HG02642 (cell line): ENCODE data around the gene POLH.
"Not testable (repeated sequence)": the region's sequence is repeated elsewhere in the genome, so short reads cannot be mapped to it uniquely, and the experiment has no call there.

Experiments
- ATAC-seq: cut with Tn5 transposase; IDR thresholded peaks from one replicate; pipeline ENCODE4 v1.9.1; 2021; ENCODE audit warnings: mild to moderate bottlenecking; ENCODE audit not compliant: unreplicated experiment, poor library complexity

The POLH gene

DNA sequence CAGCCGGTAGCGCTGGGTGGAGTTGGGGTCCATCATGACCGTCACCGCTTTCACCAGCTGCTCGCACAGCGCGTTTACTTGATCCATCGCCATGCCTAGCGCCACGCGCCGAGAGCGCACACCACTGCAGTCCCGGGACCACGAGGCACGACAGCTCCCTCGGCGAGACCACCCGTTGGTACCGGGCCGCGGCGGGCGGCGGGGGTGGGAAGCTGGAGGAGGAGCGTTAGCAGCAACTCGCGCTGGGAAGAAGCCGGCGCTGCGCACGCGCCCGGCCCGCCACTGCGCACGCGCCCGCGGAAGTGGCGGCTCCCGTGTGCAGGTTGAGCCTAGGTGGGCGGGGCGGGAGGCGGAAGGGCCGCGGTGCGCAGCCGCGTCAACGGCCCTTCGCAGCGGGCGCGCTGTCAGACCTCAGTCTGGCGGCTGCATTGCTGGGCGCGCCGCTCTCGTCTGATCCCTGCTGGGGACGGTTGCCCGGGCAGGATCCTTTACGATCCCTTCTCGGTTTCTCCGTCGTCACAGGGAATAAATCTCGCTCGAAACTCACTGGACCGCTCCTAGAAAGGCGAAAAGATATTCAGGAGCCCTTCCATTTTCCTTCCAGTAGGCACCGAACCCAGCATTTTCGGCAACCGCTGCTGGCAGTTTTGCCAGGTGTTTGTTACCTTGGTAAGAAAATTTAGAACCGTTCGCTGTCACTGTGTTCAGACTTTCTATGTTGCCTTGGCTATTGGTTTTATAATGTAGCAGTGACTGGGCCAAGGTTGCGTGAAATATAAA lies at the start of gene POLH, which contains the start of gene XPO5:
Gene POLH, plus strand, starts transcription at position 414 of the 780 bp plus-strand sequence. CDS start 6,135 bp downstream, outside the sequence.
Gene XPO5, minus strand, starts transcription at position 267 of the 780 bp plus-strand sequence. Its CDS starts 174 bp downstream, at position 93.
- ATAC-seq, result peak; percentile 88

DNA sequence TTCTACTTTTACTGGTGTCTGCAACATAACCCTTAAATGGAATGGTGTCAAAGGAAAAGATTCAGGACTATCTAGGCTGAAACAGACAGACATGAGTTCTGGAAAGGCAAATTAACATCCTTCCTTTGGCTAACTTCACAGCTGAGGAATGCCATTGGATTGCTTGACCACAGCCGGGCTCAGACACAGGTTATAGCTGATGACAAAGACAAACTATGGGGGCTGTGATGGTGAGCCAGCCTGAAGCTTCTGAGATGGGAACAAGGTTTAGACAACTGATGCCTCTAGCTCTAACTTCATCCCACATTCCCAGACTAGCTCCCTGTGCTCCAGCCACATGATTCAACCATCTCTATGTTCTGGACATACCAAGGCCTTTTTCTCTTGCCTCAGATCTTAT lies 43.8 kb upstream of the POLH start:
- ATAC-seq, result no peak

DNA sequence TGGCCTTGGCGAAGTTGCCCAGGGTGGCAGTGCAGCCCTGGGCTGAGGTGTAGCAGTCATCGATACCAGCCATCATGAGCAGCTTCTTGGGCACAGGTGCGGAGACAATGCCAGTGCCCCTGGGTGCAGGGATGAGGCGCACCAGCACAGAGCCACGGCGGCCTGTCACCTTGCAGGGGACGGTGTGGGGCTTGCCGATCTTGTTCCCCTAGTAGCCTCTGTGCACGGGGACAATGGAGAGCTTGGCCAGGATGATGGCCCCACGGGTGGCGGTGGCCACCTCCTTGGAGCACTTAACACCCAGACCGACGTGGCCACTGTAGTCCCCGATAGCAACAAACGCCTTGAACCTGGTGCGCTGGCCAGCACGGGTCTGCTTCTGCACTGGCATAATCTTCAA lies 37.0 kb upstream of the POLH start:
- ATAC-seq, result not testable (repeated sequence)

DNA sequence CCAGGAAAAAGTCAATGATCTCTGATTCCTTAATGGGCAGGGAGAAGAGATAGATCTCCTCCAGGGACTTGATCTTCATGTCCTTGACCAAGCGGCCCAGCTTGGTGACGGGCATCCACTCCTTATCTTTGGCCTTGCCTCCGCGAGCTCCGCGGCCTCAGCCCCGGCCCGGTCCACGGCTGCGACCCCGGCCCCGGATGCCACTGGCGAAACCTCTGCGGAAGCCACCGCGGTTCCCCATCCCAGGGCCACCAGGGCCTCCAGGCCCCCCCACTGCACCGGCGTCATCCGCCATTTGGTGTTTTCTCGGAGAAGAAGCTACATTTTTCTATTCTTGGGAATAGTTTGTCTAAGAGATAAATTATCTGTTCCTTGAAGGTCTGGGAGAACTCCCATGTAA lies 36.6 kb upstream of the POLH start:
- ATAC-seq, result not testable (repeated sequence)

DNA sequence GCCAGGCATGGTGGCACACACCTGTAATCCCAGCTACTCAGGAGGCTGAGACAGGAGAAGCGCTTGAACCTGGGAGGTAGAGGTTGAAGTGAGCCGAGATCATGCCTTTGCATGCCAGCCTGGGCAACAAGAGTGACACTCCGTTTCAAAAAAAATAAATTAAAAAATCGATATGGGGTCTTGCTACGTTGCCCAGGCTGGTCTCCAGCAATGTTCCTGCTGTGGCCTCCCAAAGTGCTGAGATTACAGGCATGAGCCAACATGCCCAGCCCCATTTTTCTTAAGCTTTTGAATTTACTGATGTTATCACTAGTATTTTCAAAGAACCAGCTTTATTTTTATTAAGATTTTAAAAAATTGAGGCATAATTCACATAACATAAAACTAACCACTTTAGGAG lies 35.5 kb upstream of the POLH start:
- no peak for ATAC-seq

DNA sequence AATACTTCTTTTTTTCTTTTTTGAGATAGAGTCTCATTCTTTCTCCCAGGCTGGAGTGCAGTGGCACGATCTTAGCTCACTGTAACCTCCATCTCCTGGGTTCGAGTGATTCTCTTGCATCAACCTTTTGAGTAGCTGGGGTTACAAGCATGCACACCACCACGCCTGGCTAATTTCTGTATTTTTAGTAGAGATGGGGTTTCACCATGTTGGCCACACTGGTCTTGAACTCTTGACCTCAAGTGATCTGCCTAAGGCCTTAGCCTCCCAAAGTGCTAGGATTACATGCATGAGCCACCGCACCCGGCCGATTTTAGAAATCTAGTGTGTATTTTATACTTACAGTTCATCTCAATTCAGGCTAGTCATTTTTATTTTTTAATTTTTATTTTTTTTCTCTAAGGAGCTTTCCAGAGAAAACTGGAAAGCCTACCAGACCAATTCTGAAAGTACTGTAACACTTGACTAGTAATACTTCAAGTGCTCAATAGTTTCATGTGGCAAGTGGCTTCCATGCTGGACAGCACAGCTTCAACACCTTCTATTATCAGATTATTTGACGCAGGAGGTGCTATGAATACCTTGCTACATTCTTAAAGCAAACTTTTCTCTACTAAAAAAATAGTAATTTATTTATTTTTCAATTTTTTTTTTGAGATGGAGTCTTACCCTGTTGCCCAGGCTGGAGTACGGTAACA lies 34.1 kb upstream of the POLH start:
- ATAC-seq, result no peak

DNA sequence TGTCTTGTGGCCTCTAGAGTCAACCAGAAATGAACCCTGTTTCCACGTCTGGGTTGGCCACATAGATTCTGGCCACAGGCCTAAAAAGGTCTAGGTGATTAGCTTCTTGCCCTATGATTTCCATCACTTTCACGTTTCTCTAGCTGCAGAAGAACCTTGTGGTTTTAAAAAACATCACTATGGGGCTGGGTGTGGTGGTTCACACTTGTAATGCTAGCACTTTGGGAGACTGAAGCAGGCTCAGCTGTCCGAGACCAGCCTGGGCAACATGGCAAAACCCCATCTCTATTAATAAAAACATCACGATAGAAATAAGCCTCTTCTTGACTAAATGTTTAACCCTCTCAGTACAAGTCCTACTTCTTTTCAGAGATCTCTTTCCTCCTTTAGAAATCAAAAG lies 31.5 kb upstream of the POLH start:
- no peak for ATAC-seq

DNA sequence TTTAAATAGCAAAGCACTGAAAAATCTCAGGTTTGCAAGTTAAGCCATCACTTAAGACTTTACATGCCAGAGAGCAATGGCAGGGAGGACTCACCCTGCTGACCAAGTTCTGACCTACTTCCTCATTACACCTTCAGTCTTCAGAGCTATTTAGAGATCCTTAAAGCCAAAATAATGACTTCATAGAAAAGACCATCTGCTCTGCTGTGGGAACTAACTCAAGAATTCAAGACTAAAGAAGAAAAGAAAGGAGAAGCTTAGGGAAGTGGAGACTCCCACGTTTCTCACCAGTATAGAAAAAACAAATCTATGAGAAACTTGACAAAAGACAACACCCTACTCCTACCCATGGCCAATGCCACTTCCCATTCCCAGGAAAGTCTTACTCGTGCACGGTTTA lies 28.8 kb upstream of the POLH start:
- ATAC-seq, result no peak

DNA sequence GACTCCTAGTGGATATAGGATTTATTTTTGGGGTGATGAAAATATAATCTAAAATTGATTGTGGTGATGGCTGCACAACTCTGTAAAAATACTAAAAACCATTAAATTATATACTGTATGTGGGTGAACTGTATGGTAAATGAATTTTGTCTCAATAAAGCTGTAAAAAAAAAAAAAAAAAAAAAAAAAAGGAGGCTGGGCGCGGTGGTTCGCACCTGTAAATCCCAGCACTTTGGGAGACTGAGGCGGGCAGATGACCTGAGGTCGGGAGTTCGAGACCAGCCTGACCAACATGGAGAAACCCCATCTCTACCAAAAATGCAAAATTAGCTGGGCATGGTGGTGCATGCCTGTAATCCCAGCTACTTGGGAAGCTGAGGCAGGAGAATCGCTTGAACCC lies 18.4 kb upstream of the POLH start:
- not testable (repeated sequence) for ATAC-seq

DNA sequence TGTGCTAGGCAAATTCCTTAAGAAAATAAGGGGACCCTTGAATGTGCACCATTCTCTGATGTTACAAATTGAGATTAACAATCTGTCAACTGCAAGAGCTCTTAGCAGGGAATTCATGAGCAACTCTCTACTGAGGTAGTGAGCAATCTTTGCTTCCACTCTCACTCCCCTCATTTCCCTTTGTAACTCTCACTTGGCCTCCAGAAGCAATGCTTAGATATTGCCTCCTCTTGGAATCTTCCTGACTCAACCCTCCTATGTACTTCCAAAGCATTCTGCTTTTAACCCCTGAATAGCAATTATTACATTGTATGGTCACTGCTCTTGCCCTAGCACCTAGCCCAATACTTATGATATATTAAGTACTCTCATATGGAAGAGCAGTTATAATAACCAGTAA lies 16.7 kb upstream of the POLH start:
- no peak for ATAC-seq

DNA sequence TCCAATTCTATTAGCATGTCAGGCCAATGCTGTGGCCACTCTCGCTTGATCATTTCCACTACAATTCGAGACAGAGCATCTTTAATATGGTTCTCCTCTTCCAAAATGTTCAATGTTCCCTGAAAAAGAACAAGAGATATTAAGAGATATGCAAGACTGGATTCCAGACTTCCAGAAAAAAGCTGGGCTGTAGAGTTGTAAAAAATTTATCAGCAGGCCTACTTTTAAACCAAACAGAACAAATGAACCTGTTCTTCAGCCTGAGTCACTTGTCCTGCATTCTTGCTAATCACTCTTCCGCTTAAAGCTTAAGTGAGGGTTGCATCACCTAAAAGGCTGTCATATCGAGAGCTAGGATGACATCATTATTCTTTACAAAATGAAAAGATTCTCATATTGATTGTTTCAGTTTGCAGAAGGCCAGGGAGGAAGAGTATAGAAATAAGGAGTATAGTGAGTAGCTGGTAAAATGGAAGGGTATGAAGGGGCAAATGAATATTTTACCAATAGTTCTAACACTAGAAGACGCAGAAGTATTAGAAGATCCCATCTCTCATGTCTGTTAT lies 5.0 kb upstream of the POLH start:
- no peak for ATAC-seq

DNA sequence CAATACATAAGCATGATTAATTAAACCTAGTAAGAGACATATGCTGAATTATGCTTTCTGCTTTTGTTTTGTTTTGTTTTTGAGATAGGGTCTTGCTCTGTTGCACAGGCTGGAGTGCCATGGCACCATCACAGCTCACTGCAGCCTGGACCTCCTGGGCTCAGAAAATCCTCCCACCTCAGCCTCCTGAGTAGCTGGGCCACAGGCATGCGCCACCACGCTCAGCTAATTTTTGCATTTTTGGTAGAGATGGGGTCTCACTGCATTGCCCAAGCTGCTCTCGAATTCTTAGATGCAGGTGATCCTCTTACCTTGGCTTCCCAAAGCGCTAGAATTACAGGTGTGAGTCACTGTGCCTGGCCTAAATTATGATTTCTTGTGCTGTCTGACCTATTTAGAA lies 4.0 kb upstream of the POLH start:
- ATAC-seq, result no peak

DNA sequence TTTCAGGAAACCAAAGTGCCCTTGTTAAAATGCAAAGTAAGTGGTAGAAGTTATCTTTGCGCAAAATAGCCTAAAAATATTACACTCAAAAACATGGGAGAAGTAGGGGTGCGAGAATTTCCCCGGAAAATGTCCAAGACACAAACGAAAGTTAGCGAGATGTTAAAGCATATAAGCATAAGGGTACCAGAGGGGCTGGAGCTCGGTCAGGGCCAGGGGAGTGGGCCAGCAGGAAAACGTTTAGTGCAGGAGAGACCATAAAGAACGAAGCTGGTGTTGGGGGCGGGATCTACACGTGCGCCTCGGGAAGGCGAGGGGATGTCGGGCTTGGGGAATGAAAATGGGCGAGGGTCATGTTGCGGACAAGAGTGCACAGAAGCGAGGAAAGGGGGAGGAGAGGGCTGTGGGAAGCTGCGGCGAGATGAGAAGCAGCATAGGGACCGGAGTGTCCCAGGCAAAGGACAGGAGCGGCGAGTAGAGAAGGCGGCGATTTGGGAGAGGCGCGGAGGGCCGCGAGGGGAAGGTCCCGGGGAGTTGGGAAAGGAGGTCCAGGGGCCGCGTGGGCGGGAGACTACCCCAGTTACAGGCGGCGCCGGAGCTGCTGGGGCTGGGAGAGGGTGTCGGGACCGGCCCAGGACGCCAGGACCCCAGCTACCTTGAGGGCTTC lies 747 bp upstream of the POLH start:
- peak; percentile 16 for ATAC-seq

DNA sequence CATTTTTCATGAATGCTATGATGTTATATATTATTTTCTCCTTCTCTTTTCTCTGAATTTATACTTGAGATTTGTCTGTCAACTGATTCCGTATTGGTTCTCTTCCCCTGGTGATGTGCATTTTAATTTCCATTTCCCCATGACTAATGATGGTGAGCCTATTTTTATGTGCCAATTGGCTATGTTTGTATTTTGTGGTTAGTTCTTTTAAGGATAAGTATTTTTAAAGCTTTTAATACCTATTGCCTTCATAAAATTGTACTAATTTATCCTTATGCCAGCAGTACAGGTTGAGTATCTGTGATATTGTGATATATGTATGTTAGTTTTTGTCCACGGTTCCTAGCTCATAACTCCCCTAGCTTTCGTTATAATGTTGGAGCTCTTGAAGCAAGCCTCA lies 2.8 kb downstream of the POLH start:
- no peak for ATAC-seq

DNA sequence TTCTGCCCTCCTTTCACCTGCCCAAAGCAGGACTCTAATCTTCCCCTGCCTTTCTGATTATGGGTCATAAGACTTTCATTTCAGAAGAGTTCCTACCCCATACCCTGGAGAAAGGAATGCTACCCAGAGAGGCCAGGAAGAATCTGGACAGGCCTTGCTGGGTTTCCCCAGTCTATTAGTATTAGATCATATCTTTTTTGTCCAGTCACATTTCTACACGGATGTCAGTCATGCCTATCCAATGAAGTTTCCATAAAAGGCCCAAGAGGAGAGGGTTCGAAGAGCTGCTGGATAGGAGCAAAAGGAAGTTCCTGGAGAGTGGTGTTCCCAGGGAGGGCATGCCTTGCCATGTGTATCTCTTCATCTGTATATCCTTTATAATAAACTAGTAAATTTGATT lies 3.2 kb downstream of the POLH start:
- no peak for ATAC-seq

DNA sequence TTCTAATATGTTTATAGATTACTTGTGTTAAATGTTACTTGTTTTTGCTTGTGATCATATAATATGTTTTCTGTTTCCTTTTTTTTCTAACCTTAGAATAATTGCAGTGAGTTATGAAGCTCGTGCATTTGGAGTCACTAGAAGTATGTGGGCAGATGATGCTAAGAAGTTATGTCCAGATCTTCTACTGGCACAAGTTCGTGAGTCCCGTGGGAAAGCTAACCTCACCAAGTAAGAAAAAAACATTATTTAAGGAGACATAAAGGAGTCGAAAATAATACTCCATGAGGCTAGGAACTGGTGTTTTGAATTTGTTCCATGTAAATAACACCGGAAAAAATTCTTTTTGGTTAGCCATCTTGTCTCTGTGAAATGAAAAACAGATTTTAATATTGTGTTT lies 6.9 kb downstream of the POLH start:
- no peak for ATAC-seq

DNA sequence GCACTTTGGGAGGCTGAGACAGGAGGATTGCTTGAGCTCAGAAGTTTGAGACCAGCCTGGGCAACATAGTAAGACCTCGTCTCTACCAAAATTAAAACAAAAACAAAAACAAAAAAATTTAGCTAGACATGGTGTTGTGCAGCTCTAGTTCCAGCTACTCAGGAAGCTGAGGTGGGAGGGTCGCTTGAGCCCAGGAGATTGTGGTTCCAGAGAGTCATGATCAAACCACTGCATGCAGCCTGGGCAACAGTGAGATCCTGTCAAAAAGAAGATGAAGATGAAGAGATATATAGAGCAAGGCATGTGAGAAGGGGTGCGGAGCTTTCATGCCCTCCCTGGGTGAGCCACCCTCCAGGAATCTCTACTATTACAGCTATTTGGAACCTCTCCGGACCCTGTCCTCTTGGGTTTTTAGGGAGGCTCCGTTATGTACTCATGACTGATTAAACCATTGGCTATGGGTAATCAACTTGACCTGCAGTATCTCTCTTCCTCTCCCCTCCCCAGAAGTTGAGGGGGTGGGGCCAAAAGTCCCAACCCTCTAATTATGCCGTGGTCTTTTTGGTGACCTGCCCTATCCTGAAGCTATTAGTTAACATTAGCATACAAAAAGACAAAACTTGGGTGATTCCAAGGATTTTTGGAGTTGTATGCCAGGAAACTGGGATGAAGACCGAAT lies 9.0 kb downstream of the POLH start:
- no peak for ATAC-seq

DNA sequence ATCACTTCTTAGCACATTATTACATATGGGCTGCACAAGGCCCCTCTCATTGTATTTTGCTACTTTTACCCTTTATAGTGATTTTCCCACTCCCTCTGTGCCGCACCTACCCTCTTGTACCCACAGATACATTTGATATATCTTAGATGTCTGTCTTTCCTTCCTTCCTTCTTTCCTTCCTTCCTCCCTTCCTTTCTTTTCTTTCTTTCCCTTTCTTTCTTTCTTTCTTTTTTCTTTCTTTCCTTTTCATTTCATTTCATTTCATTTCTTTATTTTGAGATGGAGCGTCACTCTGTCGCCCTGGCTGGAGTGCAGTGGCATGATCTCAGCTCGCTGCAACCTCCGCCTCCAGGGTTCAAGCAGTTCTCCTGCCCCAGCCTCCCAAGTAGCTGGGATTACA lies 12.2 kb downstream of the POLH start:
- ATAC-seq, result no peak

DNA sequence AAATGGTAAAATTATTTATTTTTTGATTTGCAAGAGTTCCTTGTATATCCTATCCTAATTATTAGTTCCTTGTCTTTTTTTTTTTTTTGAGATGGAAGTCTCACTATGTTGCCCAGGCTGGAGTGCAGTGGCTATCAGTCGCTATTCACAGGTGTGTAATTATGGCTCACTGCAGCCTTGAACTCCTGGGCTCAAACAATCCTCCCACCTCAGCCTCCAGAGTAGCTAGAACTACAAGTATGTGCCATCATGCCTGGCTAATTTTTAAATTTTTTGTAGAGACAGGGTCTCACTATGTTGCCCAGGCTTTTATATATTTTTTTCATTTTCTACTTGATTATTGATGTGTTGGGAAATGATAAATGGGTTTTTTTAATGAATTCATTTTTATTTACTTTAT lies 13.6 kb downstream of the POLH start:
- not testable (repeated sequence) for ATAC-seq

DNA sequence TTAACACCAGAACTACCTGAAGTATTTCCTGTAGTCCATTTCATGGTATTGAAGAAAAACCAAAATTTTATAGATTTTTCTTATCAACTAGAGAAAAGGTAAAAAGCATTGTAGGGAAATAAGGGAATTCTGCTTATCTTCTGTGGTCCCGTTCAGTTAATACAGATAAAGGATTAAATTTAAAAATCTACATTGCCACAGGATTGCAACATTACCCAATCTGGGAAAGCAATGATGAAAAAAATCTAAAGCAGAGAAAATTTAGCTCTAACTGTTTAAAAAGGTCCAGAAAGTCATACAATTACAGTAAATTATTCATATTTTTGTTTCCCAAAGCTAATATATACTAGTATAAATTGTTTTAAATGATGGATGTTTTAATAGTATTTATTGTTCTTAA lies 18.0 kb downstream of the POLH start:
- no peak for ATAC-seq
